B cell (primary cell): ENCODE results near the gene NOG. TPM values are rescaled to one million over a fixed set of nuclear protein-coding genes. Genes with fewer than 3 reads are reported as not detected.

Experiments used
- ATAC-seq: fragments of 200-7000 bp; cut with Tn5 transposase; one replicate; pipeline ENCODE4 v1.10.0; 2021; ENCODE audit warnings: low read depth, mild to moderate bottlenecking, moderate number of reproducible peaks, moderate library complexity
- CTCF ChIA-PET: fragments of 350-600 bp; sonication (Branson Sonifier 250); formaldehyde crosslinking; loops from one replicate; lab custom pipeline; 2021; ENCODE audit warnings: antibody characterized with exemption, inconsistent platforms; lab: Charles Lee
- POLR2A ChIA-PET: fragments of 350-600 bp; sonication (Branson Sonifier 250); formaldehyde crosslinking; loops from one replicate; lab custom pipeline; 2021; ENCODE audit warnings: antibody characterized with exemption; lab: Charles Lee
- DNase-seq: peaks from one replicate; pipeline ENCODE4 v3.0.0; 2013
- H2AFZ ChIP-seq: 2 replicates; pipeline ENCODE4 v1.6.1; 2012; ENCODE audit warnings: mild to moderate bottlenecking, low read depth, low read length; ENCODE audit not compliant: insufficient read depth, poor library complexity, severe bottlenecking
- H3K27ac ChIP-seq, 2 donors: 1 replicate in 1 of 2; 2 replicates in 1 of 2; pipeline ENCODE4 v1.5.1; 2012 to 2013; ENCODE audit warnings: low read length in 2 of 2, mild to moderate bottlenecking in 2 of 2, moderate library complexity in 1 of 2
- H3K27me3 ChIP-seq, 4 experiments: fragments of 200-600 bp in 1 of 4; sonication (generic) in 1 of 4; replicated peaks in 1 of 4; 1 replicate in 2 of 4; 2 replicates in 2 of 4; pipeline versions ENCODE4 v1.6.1 to v1.7.0; 2013 to 2016; ENCODE audit warnings: low read length in 3 of 4, mild to moderate bottlenecking in 2 of 4, mixed read lengths in 1 of 4, moderate library complexity in 1 of 4; ENCODE audit not compliant: insufficient read depth in 4 of 4, control insufficient read depth in 3 of 4; ENCODE audit errors: control extremely low read depth in 1 of 4
- H3K36me3 ChIP-seq, 2 experiments: replicated peaks in 1 of 2; 1 replicate in 1 of 2; 2 replicates in 1 of 2; pipeline versions ENCODE4 v1.6.1 to v1.7.1; 2013; ENCODE audit warnings: low read length in 1 of 2; ENCODE audit not compliant: insufficient read depth in 2 of 2, control insufficient read depth in 1 of 2; ENCODE audit errors: control extremely low read depth in 1 of 2, extremely low read depth in 1 of 2
- H3K4me1 ChIP-seq, 2 donors: fragments of 200-600 bp in 1 of 2; sonication (generic) in 1 of 2; 1 replicate in 1 of 2; 2 replicates in 1 of 2; pipeline versions ENCODE4 v1.5.1 to v1.6.1; 2013 to 2017; ENCODE audit warnings: low read length in 2 of 2; ENCODE audit not compliant: control insufficient read depth in 2 of 2, insufficient read depth in 2 of 2
- H3K4me2 ChIP-seq: replicated peaks from 2 replicates; pipeline ENCODE3; 2012; ENCODE audit warnings: mild to moderate bottlenecking, low read depth, low read length; ENCODE audit not compliant: poor library complexity, severe bottlenecking
- H3K4me3 ChIP-seq, 5 experiments: fragments of 200-600 bp in 1 of 5; sonication (generic) in 1 of 5; 1 replicate in 3 of 5; 2 replicates in 2 of 5; pipeline versions ENCODE4 v1.5.1 to v1.7.0; 2011 to 2016; ENCODE audit warnings: low read length in 4 of 5, mild to moderate bottlenecking in 4 of 5, low read depth in 2 of 5, control low read depth in 1 of 5, moderate library complexity in 1 of 5; ENCODE audit not compliant: insufficient read depth in 1 of 5; ENCODE audit errors: control extremely low read depth in 1 of 5, extremely low read depth in 1 of 5
- H3K79me2 ChIP-seq: fragments of 200-600 bp; sonication (generic); one replicate; pipeline ENCODE4 v1.6.0; 2016; ENCODE audit warnings: low read length; ENCODE audit not compliant: control insufficient read depth, insufficient read depth
- H3K9ac ChIP-seq: fragments of 200-600 bp; sonication (generic); 2 replicates; pipeline ENCODE4 v1.6.1; 2017; ENCODE audit warnings: mild to moderate bottlenecking, low read length, moderate library complexity
- H3K9me3 ChIP-seq, 3 donors: one replicate each; pipeline versions ENCODE4 v1.6.1 to v1.7.1; 2013; ENCODE audit warnings: low read length in 2 of 3; ENCODE audit not compliant: control insufficient read depth in 2 of 3, insufficient read depth in 1 of 3; ENCODE audit errors: control extremely low read depth in 1 of 3
- H4K20me1 ChIP-seq: 2 replicates; pipeline ENCODE4 v1.6.0; 2012; ENCODE audit warnings: mild to moderate bottlenecking, low read length; ENCODE audit not compliant: insufficient read depth, control insufficient read depth, poor library complexity, severe bottlenecking
- H3K27ac Mint-ChIP-seq: one replicate; pipeline ENCODE4 v1.8.0; 2021; ENCODE audit warnings: mixed read lengths
- H3K27me3 Mint-ChIP-seq: one replicate; pipeline ENCODE4 v1.8.0; 2021; ENCODE audit warnings: mixed read lengths
- H3K4me1 Mint-ChIP-seq: one replicate; pipeline ENCODE4 v1.8.0; 2021; ENCODE audit warnings: mixed read lengths
- H3K4me3 Mint-ChIP-seq: one replicate; pipeline ENCODE4 v1.8.0; 2021; ENCODE audit warnings: mixed read lengths
- H3K9me3 Mint-ChIP-seq: one replicate; pipeline ENCODE4 v1.8.0; 2022; ENCODE audit warnings: mixed read lengths; ENCODE audit not compliant: insufficient read depth
- EZH2 ChIP-seq: IDR thresholded peaks from 2 replicates; pipeline ENCODE4 v1.6.1; 2012; ENCODE audit warnings: borderline replicate concordance, low read depth, mild to moderate bottlenecking, moderate library complexity, low read length; ENCODE audit not compliant: insufficient read depth, poor library complexity, severe bottlenecking
- WGBS: methylation state at CpG from one replicate; pipeline ENCODE4 v1.1.5; 2013; ENCODE audit warnings: missing lambda C conversion rate; ENCODE audit not compliant: insufficient coverage; 5-methylcytosine and 5-hydroxymethylcytosine counted together
- intact Hi-C: fragments of 100-400 bp; cut with micrococcal nuclease; formaldehyde crosslinking; loops from one replicate; pipeline ENCODE4 v1.10.0; 2022
- polyA plus RNA-seq: library from polyadenylated mRNA; depleted of rRNA; stranded (reverse); fragments of >200 nt; gene quantifications from 2 replicates; pipeline ENCODE4 v1.2.3, GENCODE V29; 2012
- total RNA-seq, 2 donors: library from RNA; stranded (reverse); fragments of 120-200 nt in 1 of 2; gene quantifications; 1 replicate in 1 of 2; 2 replicates in 1 of 2; pipeline versions ENCODE4 v1.2.3 to v1.2.4, GENCODE V29; 2013 to 2022
- TF ChIP-seq, protein P1 (sequence below): fragments of 200-600 bp; IDR thresholded peaks from one replicate; pipeline ENCODE4 v1.8.0; 2022; ENCODE audit warnings: antibody characterized with exemption, mild to moderate bottlenecking

Gene NOG
- total and polyA plus RNA-seq, 2 donors (not counting 1 experiment from before 2014, with no cell fraction given), result not detected

DNA sequence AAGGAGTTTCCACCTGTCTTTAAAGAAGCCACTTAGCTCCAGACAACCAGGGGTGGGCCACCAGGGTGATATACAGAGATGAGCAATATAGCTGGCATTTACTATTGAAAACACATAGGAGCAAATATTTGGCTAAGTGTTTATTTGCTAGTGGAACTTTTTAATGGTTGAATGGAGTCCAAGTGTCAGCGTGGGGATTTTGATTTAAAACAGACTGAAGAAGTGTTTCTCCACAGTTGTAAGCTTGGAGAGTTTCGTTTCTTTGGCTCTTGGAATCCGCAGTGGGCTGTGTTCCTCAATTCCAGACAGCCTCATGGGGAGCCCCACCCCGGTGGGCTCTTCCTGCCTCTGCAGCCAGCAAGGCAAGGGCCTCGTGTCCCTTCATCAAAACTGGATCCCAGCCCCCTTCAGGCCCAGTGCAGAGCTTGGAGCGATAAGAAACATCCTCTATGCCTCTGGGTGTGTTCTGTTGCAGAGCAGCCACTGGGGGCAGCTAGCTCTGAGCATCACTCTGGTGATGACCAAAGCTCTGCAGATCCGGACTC, 36.1 kb downstream of the NOG start:
- intact Hi-C loops, result no loop called here
- Mint-ChIP-seq H3K4me1 (no peaks in the 10 kb centered on the region), H3K27ac (no peak overlapping the region), H3K9me3 (no peaks in the 10 kb centered on the region), H3K4me3 (no peak overlapping the region), H3K27me3 (peaks cover 14% of the 10 kb centered on the region)
- Histone ChIP-seq H3K36me3 (no peaks in the 10 kb centered on the region), H3K4me3 (no peak overlapping the region), H3K79me2 (no peaks in the 10 kb centered on the region), H3K9ac (no peak overlapping the region), H4K20me1 (no peaks in the 10 kb centered on the region), H3K9me3 (no peaks in the 10 kb centered on the region), H3K4me2 (no peak overlapping the region), H3K27me3 (no peaks in the 10 kb centered on the region), H3K4me1 (no peaks in the 10 kb centered on the region), H3K27ac (no peak overlapping the region), H2AFZ (no peak overlapping the region)
- 70% methylated on average over 6 of the region's 7 CpGs for WGBS
- CTCF ChIA-PET, result no interaction called here
- no peak for DNase-seq
- TF ChIP-seq, protein P1, sequence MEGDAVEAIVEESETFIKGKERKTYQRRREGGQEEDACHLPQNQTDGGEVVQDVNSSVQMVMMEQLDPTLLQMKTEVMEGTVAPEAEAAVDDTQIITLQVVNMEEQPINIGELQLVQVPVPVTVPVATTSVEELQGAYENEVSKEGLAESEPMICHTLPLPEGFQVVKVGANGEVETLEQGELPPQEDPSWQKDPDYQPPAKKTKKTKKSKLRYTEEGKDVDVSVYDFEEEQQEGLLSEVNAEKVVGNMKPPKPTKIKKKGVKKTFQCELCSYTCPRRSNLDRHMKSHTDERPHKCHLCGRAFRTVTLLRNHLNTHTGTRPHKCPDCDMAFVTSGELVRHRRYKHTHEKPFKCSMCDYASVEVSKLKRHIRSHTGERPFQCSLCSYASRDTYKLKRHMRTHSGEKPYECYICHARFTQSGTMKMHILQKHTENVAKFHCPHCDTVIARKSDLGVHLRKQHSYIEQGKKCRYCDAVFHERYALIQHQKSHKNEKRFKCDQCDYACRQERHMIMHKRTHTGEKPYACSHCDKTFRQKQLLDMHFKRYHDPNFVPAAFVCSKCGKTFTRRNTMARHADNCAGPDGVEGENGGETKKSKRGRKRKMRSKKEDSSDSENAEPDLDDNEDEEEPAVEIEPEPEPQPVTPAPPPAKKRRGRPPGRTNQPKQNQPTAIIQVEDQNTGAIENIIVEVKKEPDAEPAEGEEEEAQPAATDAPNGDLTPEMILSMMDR, result no peak
- TF ChIP-seq EZH2, result no peak
- POLR2A ChIA-PET, result no interaction called here
- no peak for ATAC-seq

DNA sequence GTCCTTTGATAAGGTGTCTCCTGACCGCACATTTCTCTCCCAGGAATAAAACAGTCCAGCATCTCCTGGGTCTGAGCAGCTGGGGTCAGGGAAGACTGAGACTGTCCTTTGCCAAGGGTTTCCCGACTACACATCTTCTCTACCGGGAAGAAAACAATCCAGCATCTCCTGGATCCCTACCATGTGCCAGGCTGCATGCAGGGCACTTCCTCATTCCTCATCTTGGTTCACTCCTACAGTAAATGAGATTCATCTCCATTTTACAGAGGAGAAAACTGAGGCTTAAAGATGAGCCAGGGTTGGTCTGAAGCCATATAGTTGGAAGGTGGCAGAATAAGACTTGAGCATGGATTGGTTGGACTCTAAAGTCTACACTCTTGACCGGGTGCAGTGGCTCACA, 36.7 kb downstream of the NOG start:
- H3K27ac ChIP-seq, result no peak overlapping the region
- H2AFZ ChIP-seq, result no peak overlapping the region
- H3K4me2 ChIP-seq, result no peak overlapping the region
- H3K9ac ChIP-seq, result no peak overlapping the region
- ATAC-seq (no peak), DNase-seq (no peak)
- Mint-ChIP-seq H3K4me1 (no peaks in the 10 kb centered on the region), H3K27me3 (peaks cover 14% of the 10 kb centered on the region), H3K27ac (no peak overlapping the region), H3K9me3 (no peaks in the 10 kb centered on the region), H3K4me3 (no peak overlapping the region)
- TF ChIP-seq EZH2, result no peak
- TF ChIP-seq, protein P1, result no peak
- H3K27me3 ChIP-seq, result no peaks in the 10 kb centered on the region
- H4K20me1 ChIP-seq, result no peaks in the 10 kb centered on the region
- CTCF ChIA-PET, result no interaction called here
- no peak overlapping the region for H3K4me3 ChIP-seq
- POLR2A ChIA-PET, result no interaction called here
- intact Hi-C loops, result no loop called here
- 100% methylated on average over 3 of the region's 4 CpGs for WGBS
- no peaks in the 10 kb centered on the region for H3K9me3 ChIP-seq
- no peaks in the 10 kb centered on the region for H3K79me2 ChIP-seq
- H3K36me3 ChIP-seq, result no peaks in the 10 kb centered on the region
- H3K4me1 ChIP-seq, result no peaks in the 10 kb centered on the region
